ENCODE results near the gene CABP4.

Gene CABP4

DNA sequence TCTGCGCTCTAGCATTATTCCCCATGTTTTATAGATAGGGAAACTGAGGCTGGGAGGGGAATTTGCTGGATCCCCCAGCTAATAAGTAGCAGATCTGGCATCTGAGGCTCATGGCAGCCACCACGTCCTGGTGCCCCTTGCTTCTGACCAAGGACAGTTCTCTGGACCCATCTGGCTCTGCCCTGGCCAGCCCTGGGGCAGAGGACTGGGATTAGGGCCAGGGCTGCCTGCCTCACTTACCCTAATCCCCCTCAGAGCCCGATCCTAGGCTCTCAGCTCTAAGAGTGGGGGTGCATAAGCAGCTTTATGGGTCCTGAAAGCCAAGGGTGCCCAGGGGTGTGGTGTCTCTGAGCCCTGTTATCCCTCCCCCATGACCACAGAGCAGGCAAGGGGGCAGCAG lies at the start of gene CABP4:
TSS of gene CABP4 (plus strand) at position 301 of the 400 bp plus-strand sequence. CDS start at position 371, 70 bp downstream.
- DNase-seq, result no peak

- no peak for DNase-seq
These were observed 49.3 kb upstream of the CABP4 start for GRCh38 chr11:67405688-67406339.

DNA sequence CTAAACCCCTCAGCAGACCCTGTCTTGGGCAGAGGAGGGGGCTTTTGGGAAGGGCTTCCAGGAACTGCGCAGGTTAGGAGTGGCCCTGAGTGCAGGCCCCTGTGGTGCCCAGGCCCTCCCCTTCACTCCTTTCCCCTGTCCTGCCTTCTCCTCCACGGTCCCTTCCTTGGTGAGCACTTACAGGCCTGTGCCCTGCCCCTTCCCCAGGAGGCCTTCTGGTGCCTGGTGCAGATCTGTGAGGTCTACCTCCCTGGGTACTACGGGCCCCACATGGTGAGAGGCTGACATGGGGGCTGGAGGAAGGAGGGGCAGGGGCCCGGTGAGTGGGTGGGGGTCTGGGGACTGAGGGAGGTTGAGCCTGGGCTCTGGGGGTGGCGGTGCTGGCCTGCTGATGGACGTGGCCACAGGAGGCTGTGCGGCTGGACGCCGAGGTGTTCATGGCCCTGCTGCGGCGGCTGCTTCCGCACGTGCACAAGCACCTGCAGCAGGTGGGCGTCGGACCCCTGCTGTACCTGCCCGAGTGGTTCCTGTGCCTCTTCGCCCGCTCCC lies 48.7 kb upstream of the CABP4 start:
- no peak for DNase-seq

DNA sequence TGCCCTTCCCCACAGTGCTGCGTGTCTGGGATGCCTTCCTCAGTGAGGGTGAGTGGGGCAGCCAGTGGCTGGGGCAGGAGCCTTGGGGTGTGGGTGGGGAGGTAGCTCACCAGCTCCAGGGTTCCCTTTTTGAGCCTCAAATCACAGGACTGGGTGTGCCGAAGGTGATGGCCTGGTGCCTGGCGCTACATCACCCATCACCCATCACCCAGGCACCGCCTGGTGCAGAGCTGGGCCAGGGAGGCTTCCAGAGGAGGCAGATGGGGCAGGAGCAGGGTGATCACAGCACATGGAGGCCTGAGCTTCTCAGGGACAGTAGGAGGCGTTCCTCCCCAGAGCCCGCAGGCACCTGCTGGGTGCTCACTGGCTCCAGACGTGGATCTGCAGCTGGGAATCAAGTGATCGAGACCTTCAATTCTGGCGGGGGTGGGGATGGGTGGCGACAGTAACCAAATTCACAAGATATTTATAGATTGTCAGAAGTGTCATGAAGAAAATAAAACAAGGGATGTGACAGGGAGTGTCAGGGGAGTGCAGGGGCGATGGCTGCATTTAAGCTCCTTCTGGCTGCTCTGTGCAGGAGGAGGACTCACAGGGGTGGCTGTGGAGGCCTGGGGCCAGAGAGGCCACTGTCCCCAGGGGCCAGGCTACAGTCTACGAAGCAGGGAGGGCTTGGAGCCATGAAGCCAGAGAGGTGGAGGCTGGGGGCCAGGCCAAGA lies 48.0 kb upstream of the CABP4 start:
- DNase-seq, result no peak

GRCh38 chr11:67407688-67408163 lies 47.4 kb upstream of the CABP4 start:
- DNase-seq, result no peak

- DNase-seq, result no peak
These were observed 46.5 kb upstream of the CABP4 start for GRCh38 chr11:67408437-67409200.

- DNase-seq, result peak in 1 of 2 donors; percentile 60
These were observed 45.9 kb upstream of the CABP4 start for GRCh38 chr11:67409261-67409666.

DNA sequence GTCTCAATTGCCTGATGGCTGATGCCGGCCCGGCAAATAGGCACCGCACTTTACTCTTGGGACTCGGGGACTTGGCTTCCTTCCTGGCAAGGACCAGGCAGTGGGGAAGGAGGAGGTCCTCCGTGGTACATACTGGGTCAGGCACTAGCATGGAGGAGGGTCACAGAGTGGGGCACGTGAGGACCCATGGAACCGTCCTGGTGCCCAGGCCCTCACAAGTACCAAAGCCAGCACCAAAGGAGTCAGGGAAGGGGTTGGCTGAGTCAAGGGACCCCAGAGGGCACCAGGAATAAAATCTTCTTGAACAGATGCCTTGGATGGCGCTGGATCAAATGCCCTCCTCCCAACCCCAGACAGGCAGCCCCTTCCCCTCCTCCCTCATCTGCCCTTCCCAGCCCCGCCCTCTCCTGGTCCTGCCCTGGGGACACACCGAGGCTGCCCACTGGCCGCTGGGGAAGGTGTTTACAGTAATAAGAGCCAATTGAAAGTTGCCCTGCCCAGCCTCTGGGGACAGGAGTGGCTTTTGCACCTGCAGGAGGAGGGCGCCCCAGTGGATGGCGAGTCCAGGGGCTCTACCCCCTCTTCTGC lies 45.3 kb upstream of the CABP4 start:
- DNase-seq, result no peak

DNA sequence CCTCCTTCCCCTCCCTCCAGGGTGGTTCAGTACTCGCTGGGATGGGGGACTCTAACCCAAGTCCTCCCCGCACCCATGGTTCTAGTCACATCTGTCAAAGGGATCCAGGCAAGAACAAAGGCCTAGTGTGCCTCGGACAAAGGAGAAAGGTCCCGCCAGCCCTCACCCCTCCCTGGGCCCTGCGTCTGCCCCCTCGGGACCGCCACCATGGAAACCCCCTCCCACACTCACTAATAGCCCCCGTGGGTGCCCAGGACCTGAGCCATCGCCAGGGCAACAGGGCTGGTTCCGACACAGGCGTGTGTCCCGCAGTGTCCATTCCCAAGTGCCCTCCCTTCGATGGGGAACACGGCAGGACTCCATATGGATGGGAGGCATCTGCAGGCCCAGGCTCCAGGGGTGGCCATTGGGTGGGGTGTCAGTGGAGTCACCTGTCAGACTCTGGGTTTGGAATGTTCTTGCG lies 44.8 kb upstream of the CABP4 start:
- DNase-seq, result no peak

- no peak for DNase-seq
These were observed 44.0 kb upstream of the CABP4 start for GRCh38 chr11:67410984-67411784.

DNA sequence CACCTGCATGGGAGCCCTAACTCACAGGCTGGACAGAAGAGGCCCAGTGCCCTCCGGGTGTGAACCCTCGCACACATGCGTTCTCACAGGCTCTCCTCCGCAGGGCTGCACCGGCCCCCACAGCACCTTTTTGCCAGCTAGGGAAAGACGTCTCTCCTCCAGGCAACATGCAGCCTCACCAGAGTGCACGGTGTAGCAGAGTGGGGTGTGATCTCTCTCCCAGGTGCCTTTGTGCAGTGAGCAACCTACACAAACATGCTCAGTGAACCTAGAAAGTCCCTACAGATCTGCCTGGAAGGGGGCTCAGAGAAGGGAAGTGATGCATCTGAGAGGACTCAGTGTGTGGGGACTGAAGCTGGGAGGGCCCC lies 43.4 kb upstream of the CABP4 start:
- no peak for DNase-seq

GRCh38 chr11:67412495-67413179 lies 42.5 kb upstream of the CABP4 start:
- DNase-seq, result no peak

DNA sequence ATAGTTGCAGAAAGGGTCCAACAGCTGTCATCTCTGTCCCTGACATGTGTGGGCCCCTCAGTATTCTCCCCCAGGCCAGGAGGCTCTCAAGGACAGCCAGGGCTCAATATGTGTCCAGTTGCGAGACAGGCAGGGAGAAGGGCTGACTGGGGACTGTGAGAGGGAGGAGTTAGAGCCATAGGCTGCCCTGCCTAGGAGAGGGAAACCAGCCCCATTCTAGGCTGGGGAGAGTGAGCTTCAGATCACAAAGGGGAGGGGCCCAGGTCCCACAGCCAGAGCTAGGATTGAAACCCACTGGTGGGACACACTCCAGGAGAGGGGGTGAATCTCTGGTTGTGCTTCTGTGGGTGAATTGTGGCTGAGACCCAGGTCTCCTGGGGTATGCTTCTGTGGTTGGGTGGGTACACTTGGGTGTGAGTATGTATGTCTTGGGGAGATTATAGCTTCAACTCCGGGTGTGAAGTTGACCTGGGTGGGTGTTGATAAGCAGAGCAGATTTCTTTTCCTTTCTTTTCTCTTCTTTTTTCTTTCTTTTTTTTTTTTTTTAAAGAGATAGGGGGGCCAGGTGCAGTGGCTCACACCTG lies 41.8 kb upstream of the CABP4 start:
- DNase-seq, result no peak

DNA sequence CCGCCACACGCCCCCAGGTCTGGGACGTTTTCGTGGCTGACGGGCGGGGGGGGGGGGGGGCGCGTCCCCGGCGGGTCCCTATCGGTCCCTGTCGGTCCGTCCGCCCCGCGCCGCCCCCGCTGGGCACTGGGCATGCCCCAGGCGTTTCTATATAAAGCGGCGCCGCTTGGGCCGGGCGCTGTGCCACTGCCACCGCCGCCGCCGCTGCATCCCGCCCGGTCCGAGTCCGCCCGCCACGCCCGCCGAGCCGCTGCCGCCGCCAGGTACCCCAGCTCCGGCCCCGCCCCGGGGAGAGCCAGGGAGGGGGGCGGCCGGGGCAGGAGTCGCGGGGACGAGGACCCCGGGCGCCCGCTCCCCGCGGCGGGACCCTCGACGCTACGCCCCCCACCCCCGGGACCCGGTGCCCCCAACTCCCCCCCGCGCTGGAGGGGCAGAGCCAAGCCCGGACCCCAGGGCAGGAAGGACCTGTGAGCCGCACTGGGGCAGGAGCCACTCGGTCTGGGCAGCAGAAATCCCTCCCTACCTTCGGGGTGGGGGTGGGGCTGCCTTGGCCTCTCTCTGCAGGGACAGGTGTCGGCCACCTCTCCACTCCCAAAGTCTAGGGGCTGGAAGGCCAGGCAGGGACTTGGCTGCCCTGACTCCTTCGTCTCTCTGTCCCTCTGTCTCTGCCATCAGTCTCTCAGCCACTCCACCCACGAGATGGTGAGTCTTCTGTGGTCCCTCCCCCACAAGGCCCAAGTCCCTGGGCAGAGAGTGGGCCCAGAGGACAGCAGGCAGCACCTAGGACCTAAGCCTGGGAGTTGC lies 39.5 kb upstream of the CABP4 start, which contains the start of gene CARNS1:
TSS of gene CARNS1 (plus strand) at position 178 of the 804 bp plus-strand sequence. CDS start at position 700, 522 bp downstream.
- no peak for DNase-seq

- DNase-seq, result no peak
These were observed 38.5 kb upstream of the CABP4 start for GRCh38 chr11:67416416-67417335.

DNA sequence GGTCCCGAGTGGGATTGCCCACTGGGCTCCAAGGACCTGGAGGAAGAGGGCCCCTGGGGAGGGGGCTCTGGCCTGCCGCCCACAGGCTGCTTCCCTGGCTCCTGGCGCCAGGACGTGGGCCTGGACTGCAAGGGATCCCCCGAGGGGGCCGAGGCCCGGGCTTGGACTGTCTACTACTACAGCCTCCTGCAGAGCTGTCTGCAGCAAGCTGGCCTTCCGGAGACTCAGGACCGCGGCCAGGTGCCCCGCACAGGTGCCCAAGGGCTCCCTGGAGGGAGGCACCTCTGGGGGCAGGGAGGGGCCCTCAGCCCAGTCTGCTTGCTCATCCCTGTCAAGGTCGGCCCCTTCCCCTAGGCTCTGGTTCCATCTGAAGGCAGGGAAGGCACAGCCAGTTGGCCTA lies 37.7 kb upstream of the CABP4 start:
- no peak for DNase-seq

DNA sequence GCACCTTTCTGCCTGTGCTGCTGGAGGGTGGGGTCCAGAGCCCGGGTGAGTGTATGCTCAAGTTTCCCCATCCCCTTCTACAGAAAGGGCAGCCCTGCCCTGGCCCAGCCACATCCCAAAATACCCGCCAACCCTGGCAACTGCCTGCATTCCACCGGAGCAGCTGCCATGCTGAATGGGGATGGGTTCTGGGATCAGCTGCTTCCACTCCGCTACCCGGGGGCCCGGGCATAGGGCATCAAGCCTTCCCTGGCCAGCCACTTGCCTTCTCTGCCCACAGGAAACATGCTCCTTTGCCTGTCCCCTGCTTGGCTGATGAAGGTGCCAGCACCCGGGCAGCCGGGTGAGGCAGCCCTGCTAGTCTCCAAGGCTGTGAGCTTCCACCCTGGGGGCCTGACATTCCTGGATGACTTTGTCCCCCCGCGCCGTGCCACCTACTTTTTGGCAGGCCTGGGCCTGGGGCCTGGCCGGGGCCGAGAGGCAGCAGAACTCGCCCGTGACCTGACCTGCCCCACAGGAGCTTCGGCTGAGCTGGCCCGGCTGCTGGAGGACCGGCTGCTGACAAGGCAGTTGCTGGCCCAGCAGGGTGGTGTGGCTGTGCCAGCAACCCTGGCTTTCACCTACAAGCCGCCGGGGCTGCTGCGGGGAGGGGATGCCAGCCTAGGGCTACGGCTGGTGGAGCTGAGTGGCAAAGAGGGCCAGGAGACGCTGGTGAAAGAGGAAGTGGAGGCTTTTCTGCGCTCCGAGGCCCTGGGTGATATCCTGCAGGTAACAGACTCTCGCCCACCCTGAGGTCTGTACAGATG lies 36.5 kb upstream of the CABP4 start:
- no peak for DNase-seq

Data from stimulated activated CD4-positive, alpha-beta T cell treated with anti-CD3 and anti-CD28 coated beads, Interleukin-2, amount 100 ng/mL, for 48 hours (primary cell).